Activated naive CD4-positive, alpha-beta T cell treated with Interleukin-2 at 50 U/mL for 16 hours (primary cell): ENCODE measurements around the gene C12orf56.
A peak's percentile ranks its signal among the peaks of the same experiment; 100 is the strongest.
"Not testable (repeated sequence)": the region's sequence is repeated elsewhere in the genome, so short reads cannot be mapped to it uniquely, and the experiment has no call there.

ENCODE experiments used
- DNase-seq: peaks from one replicate; pipeline ENCODE4 v3.0.0-alpha.2; 2020

Gene C12orf56

GRCh38 chr12:64229240-64229639 lies 161.3 kb downstream of the C12orf56 start:
- DNase-seq: no peak

- no peak for DNase-seq
Measured at GRCh38 chr12:64225626-64226025, 164.9 kb downstream of the C12orf56 start.

DNA sequence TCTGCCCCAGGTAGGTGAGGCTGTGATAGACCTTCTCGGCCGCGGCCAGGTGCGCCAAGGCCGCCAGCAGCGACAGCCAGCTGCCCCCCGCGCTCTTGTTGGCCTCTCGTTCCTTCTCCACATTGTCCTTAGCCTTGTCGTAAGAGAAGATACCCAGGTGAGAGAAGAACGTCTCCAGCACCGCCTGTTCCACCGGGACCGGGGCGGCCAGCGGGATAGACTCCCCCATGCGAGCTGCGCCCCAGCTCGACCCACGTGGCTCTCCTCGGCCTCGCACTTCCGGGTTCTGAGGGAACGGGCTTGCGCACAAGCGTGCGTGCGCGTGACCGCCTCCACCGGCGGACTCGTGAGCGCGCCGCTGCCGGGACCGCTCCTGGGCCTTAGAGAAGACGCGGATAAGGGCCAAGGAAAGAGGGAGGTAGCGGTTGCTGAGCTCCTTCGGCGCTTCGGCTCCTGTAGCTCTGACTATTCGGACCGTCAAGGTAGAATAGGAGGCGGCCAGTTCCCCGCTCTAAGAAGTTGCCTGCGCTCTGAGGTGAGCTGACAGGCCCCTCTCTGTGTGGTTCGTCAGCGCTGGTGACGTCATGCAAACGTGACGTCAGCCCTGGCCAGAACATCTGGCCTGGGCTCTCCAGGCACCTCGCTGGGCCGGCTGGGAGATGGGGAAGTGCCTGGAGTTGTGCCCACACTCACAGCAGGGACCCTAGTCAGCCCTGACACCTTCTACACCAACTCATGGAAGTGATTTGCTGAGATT lies 168.4 kb downstream of the C12orf56 start, which contains the start of gene KICS2:
Gene KICS2 (minus strand): TSS at position 288 of the 757 bp plus-strand sequence. CDS start 59 bp downstream, at position 229.
- peak; percentile 91 for DNase-seq

- peak; percentile 61 for DNase-seq
Measured at GRCh38 chr12:64221651-64222008, 168.9 kb downstream of the C12orf56 start.

DNA sequence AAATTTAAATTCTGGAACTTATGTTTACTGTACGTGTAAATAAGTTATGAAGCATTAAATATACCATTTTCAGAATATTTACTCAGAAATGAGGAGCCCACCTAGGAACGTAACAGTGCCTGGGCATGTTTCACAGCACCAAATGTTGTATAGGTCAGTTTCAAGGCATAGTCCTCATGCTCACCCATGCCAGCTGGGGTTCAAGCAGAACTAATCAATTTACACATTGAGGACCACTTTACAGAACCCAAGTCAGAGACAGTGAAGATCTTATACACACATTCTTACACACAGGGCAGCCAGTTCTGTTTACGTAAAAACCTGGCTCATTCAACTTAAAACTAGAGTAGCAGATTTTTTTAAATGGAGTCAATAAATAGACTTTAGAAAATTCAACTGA lies 170.5 kb downstream of the C12orf56 start:
- no peak for DNase-seq

GRCh38 chr12:64219145-64219544 lies 171.4 kb downstream of the C12orf56 start:
- no peak for DNase-seq

- no peak for DNase-seq
Measured at GRCh38 chr12:64218597-64218996, 172.0 kb downstream of the C12orf56 start.

- not testable (repeated sequence) for DNase-seq
Measured at GRCh38 chr12:64217643-64218042, 172.9 kb downstream of the C12orf56 start.

DNA sequence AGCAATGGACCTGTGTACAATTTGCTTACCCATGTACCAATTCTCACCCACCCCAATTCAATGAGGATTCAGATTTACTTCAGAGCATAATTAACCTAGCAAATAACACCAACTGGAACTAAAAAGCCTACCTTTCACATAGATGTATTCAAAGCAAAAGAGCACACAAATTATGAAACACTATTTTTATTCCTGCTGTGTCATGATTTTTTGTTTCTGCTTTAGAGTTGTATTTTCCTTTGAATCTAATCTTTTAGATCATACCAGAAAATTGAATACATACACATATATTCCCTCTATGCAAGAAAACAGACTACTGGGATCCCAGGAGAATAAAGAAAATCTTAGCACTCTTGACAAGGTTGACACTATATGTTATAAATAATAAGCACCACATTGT lies 174.3 kb downstream of the C12orf56 start:
- DNase-seq: no peak
